ENCODE results near the gene ZNF516.
"Not testable (repeated sequence)": the region's sequence is repeated elsewhere in the genome, so short reads cannot be mapped to it uniquely, and the experiment has no call there.

ZNF516 gene

DNA sequence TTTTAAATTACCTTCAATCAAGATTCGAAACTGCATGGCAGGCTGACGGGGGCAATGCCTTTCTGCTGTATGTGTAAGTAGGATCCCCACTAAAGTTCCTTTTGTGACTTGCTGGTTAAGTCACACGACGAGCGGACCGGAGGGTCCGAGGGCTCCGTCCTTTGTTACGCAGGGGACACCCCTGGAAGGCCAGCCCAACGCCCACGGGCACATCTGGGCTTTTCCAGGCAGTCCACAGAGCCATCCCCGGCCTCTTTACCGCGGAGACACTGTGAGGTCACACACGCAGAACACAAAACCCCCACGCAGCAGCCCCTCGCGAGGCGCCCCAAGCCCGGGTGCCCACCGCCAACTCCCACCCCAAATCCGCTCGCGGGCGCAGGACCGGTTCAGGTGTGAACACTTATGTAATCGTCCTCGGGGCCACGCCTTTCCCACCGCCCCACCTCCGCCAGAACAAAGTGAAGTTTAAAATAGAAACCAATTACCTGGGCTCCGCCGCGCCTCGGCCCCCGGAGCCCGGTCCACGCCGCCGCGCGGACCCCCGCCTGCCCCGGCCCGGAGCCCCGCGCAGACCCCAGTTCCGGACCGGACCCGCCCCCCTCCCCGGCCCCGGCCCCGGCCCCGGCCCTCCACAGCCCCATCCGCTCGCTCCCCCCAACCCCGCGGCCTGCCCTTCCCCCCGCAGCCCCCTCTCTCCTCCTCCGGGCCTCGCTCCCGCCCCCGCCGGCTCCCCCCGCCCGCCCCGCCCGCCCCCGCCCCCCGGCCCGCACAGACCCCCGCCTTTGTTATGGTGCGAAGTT lies 4.2 kb downstream of the ZNF516 start:
- peak; percentile 19 for DNase-seq

DNA sequence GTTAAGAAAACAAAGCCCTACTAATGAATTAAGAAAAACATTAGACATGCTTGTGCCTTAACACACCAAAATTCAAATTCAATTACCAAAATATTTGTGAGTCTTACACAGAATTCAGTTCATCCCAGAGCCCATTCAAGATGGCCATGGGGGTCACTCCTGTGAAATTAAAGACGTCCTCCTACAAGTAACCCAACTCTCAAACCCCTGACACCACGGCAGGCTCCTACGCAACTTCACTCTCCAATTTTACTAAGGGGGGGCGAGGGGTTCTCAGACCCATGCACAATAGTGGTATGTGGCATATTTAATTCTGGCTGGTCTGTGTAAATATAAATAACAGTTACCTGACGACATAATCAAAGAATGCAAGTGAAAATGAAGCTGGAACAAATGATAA lies 5.0 kb downstream of the ZNF516 start:
- DNase-seq, result no peak

DNA sequence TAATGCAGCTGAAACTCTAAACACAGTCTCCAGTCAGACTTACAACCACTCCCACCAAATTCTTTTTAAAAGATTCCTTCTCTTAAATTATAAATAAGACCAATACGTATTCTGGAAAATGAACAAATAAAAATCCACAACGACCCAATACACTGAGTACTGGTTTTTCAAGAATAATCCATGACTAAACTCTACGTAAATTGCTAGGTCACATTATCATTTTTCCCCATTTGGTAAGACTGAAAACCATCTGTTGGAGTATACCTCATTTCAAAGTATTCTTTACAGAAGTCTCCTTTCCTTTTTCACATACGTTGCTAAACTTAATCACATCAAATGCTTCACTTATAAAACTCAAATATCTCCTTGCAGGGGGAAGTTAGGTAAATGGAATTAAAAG lies 6.0 kb downstream of the ZNF516 start:
- no peak for DNase-seq

DNA sequence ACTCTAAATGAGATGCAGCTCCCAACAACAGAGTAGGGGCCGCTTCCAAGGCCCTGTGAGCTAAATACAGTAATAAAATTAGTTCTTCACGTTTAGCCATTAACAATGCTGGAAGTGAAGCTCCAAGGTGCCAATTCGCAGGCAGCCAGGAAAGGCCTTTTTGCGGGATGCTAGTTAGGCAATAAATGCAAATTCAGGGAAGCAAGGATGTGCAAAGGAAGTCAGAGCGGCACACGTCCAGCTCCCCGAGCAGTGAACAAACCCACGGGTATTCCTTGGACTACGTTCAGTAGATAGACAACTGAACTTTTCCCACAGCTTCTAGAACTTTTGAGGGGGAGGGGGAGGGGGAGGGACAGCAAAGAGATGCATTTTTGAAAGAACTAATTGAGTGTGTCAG lies 6.9 kb downstream of the ZNF516 start:
- no peak for DNase-seq

DNA sequence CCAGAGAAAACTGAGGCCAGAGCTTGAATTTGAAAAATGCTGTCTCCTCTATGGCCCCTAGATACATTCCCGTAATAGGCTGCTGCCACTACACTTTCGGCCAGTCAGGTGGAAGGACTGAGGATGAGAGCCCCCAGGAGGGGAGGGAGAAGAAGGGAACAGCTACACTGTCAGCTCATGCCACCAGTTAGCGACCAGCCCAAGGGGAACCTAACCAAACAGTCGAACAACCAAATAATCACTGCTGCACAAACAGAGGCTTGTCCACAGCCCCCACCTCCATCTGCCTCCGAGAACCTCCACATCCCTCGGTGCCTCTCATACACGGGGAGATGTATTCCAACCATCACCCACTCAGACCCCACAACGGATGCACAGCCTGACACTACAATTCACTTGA lies 7.3 kb downstream of the ZNF516 start:
- no peak for DNase-seq

DNA sequence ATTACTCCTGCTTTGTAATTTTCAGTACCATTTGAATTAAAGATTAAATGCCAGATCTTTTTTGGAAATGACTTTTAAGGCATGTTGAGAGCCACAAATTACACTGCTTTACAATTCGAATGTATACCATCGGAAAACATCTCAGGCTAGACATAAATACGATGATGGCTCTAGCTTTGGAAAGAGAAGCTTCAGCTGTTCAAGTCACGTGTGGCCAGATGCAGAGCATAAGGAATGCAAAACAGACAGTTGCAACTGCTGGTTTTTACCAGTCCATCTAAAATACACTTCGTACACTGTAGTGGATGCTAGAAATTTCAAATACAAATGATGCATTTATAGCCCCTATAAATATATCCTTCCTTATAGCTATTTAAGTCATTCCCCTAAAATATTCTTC lies 8.0 kb downstream of the ZNF516 start:
- no peak for DNase-seq

DNA sequence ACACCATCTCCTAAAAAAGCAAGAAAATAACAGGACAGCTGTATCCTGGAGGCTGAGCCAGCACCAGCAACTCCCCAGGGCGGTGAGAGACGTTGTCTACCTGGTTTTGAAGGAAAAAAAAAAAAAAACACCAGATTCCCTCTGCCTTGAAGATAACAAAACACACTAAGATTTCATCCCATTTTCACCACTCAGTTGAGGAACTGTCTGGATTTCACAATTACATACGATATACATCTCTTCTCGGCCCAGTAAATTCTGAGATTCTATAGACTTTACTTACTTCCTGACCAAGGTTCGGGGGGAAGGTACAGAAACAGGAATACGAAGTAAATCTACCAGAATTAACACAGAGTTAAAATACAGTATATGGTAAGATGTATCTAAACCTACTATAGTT lies 8.5 kb downstream of the ZNF516 start:
- no peak for DNase-seq

DNA sequence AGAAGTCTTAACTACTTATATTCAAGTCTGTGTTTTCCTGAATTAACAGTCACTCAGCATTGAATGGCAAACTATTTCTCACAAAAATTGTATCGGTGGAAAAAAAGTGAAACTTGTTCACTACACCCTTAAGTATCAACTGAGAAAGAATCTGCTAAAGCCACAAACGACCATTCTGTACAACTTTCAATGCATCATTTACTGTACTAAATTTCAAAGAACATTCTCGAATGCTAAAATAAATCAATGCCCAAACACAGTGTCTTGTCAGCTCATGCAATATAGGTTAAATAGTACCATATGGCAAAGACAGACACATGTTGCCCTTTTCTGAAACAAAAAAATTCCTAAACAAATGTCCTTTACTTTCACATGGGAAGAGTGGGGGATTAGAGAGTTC lies 9.0 kb downstream of the ZNF516 start:
- no peak for DNase-seq

DNA sequence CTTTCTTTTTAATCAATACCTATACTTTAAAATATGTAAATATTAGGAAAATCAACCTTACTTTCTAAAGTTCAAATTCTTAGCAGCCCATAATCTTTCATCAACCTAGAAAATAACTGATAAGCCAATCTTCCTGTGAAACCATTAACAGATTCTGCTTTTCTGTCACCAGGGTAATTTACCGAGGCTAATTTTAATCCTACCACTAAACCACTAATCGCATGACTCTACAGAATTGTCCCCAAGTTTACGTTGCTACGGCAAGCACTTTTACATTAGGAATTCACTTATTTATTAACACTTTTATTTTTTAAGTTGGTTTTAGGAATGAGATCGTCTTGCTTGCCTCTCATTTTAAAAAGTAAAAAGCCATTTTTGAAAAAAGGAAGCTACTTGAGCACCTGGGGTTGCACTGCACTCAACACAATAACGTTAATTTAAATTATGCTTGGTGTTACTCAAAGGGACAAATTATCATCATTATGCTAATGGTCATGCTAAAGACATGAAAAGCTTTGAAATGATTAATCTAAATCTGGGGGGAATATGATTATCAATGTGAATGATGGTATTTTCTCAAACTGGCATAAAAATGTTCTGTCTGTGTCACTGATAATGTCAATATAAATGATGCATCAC lies 10.2 kb downstream of the ZNF516 start:
- DNase-seq, result no peak

DNA sequence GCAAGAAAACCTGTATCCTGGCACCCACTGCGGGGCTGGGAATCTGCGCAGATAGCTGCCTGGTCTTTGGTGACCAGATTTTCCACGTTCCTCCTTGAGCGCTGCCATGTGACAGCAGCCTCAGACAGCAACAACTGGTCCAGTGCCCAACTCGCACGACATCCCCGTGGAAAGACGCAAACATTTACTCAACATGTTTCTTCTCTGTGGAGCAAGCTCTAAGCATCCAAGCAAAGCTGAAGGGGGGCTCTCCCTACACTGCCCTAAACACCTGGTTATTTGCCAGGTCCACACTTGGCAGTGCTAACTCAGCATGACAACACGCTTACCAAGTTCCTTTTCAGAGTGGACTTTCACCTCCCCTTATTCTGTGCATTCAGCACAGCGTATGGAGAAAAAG lies 11.3 kb downstream of the ZNF516 start:
- no peak for DNase-seq

DNA sequence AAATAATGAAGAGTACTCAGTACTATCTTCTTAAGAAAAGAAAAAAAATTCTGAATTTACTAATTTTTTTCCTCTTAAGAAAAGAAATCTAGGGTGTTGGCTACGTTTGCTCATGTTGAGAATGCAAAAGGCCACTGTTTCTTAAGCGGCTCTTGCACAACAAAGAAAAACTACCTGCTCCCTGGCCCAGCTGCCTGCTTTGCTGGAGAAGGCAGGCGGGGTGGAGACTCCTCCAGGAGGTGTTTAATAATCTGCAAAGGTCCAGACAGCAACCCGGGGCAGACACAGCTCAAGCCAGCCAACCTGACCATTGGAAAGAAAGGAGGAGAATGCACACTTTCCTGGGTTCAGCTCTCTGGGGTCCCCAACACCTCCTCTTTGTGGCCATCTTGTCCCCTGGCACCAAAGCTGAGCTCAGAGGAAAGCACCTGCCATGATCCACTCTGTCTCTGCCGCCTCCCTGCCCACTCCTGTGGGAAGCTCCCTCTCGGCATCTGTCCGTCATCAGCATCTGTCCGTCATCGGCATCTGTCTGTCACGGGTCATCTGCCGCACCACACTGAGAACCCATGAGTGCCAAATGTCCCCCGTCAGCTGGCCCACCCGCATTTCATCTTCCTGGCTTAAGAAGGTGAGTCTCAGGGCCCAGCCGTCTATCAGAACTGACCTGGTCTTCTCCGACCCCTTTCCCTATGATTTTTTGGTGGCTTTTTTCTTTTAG lies 11.9 kb downstream of the ZNF516 start:
- no peak for DNase-seq

DNA sequence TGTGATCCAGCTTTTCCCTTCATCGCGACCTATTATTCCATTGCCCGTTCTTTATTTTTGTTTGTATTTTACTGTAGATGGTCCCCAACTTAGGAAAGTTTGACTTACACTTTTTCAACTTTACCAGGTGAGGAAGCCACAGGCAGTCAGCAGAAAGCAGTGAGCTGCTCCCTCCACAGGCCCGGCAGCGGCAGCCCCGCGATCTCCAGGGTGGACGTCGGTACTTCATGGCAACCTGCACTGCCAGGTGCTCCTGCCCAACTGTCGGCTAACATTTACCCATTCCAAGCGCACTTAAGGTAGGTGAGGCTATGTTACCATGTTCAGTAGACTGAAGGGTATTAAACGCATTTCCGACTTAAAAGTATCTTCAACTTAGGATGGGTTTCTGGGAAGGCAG lies 12.8 kb downstream of the ZNF516 start:
- DNase-seq, result no peak

DNA sequence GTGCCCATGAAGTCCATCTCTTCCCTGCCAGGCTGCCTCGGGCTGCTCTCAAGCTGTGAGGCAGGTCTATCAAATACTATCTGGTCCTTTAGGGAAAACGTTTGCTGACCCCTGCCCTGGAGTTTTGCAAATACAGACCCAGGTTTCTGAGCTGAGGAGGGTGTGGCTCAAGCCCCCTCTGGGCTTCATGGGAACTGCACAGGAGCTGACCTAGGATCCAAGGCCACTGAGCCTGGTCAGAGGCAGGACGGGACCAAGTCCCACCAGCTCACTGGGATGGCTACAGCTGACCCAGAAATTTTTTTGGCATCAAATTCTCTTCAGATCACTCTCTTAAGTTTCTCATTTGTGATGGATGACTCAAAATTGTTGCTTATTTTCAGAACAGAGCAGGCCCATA lies 14.1 kb downstream of the ZNF516 start:
- DNase-seq, result no peak

DNA sequence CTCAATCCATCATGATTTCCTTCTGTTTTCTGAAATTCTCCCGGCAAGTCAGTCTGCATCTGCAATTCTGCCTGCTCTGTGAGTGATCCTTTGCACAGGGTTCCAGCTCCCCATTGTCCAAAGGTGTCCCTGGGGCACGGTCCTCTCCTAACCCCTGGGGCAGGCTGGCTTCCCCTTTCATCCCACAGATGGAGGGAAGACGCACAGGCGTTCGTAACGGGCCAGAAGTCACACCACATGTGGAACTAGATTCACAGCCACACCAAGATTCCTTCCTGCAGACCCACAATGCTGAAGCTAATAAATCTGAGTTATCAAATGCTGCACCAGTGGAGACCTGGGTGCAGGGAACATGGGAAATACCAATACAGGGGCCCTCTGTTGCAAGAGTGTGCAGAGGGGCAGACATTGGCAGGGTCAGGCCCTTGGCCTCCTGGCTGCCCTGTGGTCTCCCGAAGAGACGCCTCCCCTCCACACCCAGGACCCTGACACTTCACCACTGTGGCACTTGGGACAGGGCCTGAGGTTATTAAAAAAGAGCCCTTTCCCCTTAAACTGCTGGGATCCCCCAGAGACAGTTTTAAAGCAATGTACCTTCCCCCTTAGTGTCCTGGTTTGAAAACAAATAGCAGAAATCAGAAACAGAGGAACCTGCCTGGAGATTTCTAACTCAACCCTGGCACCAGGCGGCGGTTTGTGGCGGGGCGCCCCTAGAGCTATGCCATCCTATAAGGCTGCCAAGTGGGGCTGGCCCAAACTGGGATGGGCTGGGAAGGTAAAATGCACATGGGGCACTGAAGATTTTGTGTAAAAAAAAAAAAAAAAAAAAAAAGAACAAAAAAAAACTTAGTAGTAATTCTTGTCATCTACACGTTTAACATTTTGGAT lies 15.4 kb downstream of the ZNF516 start:
- no peak for DNase-seq

DNA sequence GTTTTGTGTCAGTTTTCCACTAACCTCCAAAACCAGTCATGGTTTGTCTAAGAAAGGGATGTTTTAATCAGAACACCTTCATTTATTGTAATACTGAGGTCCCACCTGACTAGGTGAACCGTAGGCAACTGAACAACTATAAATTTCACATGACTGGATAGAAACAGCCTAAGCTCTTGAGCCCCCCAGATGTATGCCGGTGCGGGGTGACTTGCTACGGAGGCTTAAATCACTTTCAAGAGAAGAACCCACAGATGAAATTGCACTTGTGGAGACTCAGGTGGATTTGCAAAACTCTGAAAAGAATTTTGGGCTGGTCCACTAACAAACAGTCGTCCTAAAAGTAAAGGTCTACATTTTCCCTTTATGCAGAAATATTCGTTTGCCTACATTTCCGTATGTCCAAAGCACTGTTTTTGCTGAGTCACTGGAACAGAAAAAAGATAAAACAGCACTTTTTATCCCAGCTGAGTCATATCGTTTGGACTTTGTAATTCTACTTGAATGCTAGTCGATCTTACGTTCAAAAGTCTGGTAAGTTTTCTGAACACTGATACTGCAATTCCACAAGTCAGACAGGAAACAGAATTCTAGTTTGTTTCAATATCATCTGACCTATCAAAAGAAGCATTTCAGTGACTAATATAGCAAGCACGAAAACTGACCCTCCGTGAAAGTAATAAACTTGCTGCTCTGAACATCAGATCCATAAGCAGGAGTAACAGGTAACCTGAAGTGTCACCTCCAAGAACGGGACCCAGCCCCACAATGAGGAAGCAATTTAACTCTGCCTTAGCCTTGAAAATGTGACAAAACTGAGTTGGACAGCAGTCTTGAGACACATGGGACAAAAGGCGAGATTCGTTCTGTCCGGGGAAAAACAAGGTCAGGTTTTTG lies 18.1 kb downstream of the ZNF516 start:
- no peak for DNase-seq

DNA sequence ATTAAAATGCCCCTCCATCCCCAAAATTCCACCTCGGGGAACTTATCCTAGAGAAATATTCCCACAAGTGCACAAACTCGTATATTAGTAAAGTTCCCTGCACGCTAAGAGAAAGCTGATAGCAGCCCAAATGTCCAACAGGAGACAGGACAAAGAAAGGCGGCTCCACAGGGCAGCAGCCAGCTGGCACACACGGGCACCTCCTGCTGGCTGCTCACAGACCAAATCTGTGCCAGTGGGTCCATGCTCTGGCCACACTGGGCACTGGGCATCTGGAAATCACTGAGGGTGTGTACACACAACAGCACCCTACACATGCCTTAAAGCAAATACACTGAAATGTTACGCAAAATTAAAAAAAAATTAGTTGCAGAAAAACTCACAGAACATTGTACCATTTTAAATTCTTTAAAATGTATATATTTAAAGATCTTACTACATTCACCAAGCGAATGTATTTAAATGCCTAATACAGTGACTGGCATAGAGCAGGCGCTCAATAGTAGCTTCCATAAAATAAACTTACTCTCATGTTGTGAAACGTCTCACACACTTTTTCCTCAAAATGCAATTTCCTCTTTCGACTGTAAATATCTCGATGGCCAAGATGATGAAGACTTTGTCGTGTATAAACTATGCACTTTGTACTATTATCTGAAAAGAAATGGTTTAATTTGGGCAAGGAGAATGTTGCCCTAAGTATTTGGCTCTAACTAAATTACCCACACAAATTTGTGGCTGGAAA lies 19.4 kb downstream of the ZNF516 start:
- no peak for DNase-seq

DNA sequence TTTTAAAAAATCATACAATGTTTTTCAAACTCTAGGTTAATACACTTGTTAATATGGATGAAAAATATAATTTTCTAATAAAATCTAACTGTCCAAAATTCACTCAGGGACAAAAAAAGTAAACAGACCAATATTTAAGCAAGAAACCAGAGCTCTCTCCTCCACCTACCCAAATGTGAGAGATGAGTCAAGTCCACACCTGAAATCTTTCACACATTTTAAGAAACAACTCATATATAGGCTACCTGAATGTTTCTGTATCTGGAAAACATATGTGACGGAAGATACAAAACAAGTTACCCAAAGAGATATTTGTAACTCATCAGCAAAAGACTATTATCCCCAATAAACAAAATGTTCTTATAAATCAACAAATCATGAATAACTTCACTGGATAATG lies 20.2 kb downstream of the ZNF516 start:
- no peak for DNase-seq

DNA sequence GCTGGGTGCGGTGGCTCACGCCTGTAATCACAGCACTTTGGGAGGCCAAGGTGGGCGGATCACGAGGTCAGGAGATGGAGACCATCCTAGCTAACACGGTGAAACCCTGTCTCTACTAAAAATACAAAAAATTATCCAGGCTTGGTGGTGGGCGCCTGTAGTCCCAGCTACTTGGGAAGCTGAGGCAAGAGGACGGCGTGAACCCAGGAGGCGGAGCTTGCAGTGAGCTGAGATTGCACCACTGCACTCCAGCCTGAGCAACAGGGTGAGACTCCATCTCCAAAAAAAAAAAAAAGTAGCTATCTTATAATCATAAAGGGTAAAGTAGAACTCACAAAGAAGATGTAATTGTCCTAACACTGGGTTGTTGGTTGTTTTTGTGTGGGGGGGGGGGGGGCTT lies 21.5 kb downstream of the ZNF516 start:
- DNase-seq, result not testable (repeated sequence)

DNA sequence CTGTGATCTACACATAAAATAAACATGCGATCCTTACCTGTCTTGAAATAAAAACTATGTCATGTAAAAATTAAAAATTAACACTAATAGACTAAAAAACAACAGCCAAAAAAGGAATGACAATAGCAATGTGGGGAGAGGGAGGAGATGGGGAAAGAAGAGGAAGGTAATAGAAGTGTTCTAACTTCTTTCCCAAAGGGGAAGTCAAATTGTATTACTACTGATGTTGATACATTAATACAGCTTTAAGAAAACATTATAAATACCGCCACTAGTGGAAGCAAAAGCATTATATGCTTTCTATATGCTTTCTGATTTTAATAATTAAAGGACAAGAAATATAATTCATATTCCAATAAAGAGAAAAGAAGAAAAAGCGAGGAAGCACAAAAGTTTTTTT lies 22.2 kb downstream of the ZNF516 start:
- DNase-seq, result no peak

DNA sequence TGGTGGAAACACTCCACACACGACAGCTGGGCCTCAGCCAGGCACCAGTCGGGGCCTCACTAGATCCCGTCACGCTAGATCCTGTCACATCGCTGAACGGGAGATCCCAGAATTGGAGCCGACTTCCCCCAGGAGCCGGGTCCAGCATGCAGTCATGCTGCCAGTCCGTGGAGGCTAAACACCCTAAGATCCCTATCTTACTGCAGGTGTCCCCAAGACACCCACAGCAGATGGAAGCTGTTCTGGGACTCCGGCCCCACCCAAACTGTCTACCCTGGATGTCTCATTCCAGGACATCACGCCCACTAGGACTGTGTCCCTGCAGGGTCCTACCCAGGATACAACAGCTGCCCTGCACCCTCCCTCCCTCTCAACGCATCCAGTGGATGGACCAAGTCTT lies 23.4 kb downstream of the ZNF516 start:
- no peak for DNase-seq
